HCT116 (cell line): Measurements from ENCODE around the gene AKT1. TPM values are rescaled to one million over a fixed set of nuclear protein-coding genes. Genes with fewer than 3 reads are reported as not detected.

Experiments used
- ATAC-seq: fragments of 200-7000 bp; cut with Tn5 transposase; 2 replicates; pipeline ENCODE4 v1.9.1; 2020; ENCODE audit warnings: mild to moderate bottlenecking, moderate library complexity
- BruUV-seq: library from RNA; stranded (reverse); fragments of 400-500 nt; replicated peaks from 2 replicates; lab custom pipeline; 2021; lab: Mats Ljungman, UMichigan
- CTCF ChIA-PET: fragments of 300-600 bp; sonication (Branson Sonifier 250); formaldehyde crosslinking; loops from one replicate; lab custom pipeline; 2021; ENCODE audit warnings: antibody characterized with exemption; lab: Charles Lee
- POLR2A ChIA-PET: fragments of 300-600, 350-600 bp; sonication (Branson Sonifier 250); formaldehyde crosslinking; loops from one replicate; lab custom pipeline; 2021; ENCODE audit warnings: antibody characterized with exemption; lab: Charles Lee
- RAD21 ChIA-PET, 2 experiments: fragments of 300-600 bp; sonication (Branson Sonifier 250); formaldehyde crosslinking; loops; one replicate each; lab custom pipeline; 2023; ENCODE audit warnings: low total read pairs in 2 of 2; ENCODE audit not compliant: uncharacterized antibody in 2 of 2, unreplicated experiment in 2 of 2, low non-redundant PET in 1 of 2; lab: Charles Lee
- DNase-seq: peaks from one replicate; pipeline ENCODE4 v3.0.0-alpha.2; 2010; ENCODE audit warnings: low read depth, low spot score
- H2AFZ ChIP-seq: fragments of 200-600 bp; shearing (Covaris generic), sonication (generic); 2 replicates; pipeline ENCODE4 v1.6.1; 2017; ENCODE audit warnings: low read depth, mixed run types, mixed read lengths, antibody characterized with exemption, low read length; ENCODE audit not compliant: poor library complexity, severe bottlenecking
- H3K27ac ChIP-seq: 2 replicates; pipeline ENCODE4 v1.5.1; 2012; ENCODE audit warnings: low read depth, low read length
- H3K27me3 ChIP-seq: fragments of 200-600 bp; sonication (generic); 2 replicates; pipeline ENCODE4 v1.6.1; 2016; ENCODE audit warnings: mixed run types, low read length, mixed read lengths; ENCODE audit not compliant: insufficient read depth
- H3K36me3 ChIP-seq, 2 experiments: fragments of 200-500 bp in 1 of 2; fragments of 200-600 bp in 1 of 2; sonication (Bioruptor generic) in 1 of 2; sonication (generic) in 1 of 2; 2 replicates each; pipeline versions ENCODE4 v1.5.1 to v1.6.1; 2014 to 2016; ENCODE audit warnings: low read length in 2 of 2, inconsistent platforms in 1 of 2, mixed read lengths in 1 of 2, mixed run types in 1 of 2; ENCODE audit not compliant: insufficient read depth in 2 of 2, control insufficient read depth in 1 of 2
- H3K4me1 ChIP-seq, 2 experiments: fragments of 200-600 bp in 1 of 2; sonication (generic) in 1 of 2; 2 replicates each; pipeline versions ENCODE4 v1.5.1 to v1.6.1; 2012 to 2017; ENCODE audit warnings: low read length in 2 of 2, inconsistent platforms in 1 of 2, mild to moderate bottlenecking in 1 of 2, mixed read lengths in 1 of 2, mixed run types in 1 of 2, moderate library complexity in 1 of 2; ENCODE audit not compliant: insufficient read depth in 2 of 2, control insufficient read depth in 1 of 2
- H3K4me2 ChIP-seq: fragments of 200-600 bp; sonication (generic); 2 replicates; pipeline ENCODE4 v1.6.1; 2017; ENCODE audit warnings: mixed run types, low read length, mixed read lengths
- H3K4me3 ChIP-seq, 2 experiments: fragments of 200-600 bp in 1 of 2; sonication (generic) in 1 of 2; replicated peaks in 1 of 2; 2 replicates each; pipeline ENCODE4 v1.5.1; 2011 to 2016; ENCODE audit warnings: low read length in 2 of 2, control low read depth in 1 of 2, low read depth in 1 of 2, mild to moderate bottlenecking in 1 of 2, mixed read lengths in 1 of 2, mixed run types in 1 of 2
- H3K79me2 ChIP-seq: fragments of 200-600 bp; sonication (generic); 2 replicates; pipeline ENCODE4 v1.6.1; 2017; ENCODE audit warnings: mild to moderate bottlenecking, mixed run types, low read length, moderate library complexity, mixed read lengths; ENCODE audit not compliant: insufficient read depth
- H3K9ac ChIP-seq: fragments of 200-600 bp; sonication (generic); 2 replicates; pipeline ENCODE4 v1.6.1; 2016; ENCODE audit warnings: low read length, mixed read lengths
- H3K9me2 ChIP-seq: fragments of 200-600 bp; sonication (generic), shearing (Covaris generic); 2 replicates; pipeline ENCODE4 v1.6.1; 2017; ENCODE audit warnings: mixed run types, mild to moderate bottlenecking, moderate library complexity; ENCODE audit not compliant: insufficient read depth
- H3K9me3 ChIP-seq, 2 experiments: fragments of 200-500 bp in 1 of 2; fragments of 200-600 bp in 1 of 2; sonication (Bioruptor generic) in 1 of 2; sonication (generic) in 1 of 2; 2 replicates each; pipeline ENCODE4 v1.6.1; 2014 to 2017; ENCODE audit warnings: low read length in 2 of 2, mixed read lengths in 2 of 2, inconsistent platforms in 1 of 2, low read depth in 1 of 2, mild to moderate bottlenecking in 1 of 2, mixed run types in 1 of 2, moderate library complexity in 1 of 2; ENCODE audit not compliant: control insufficient read depth in 1 of 2, insufficient read depth in 1 of 2
- H4K20me1 ChIP-seq: fragments of 200-600 bp; sonication (generic), shearing (Covaris generic); 2 replicates; pipeline ENCODE4 v1.6.1; 2017; ENCODE audit warnings: mixed run types, mild to moderate bottlenecking, moderate library complexity; ENCODE audit not compliant: insufficient read depth
- CBX3 ChIP-seq: IDR thresholded peaks from 2 replicates; pipeline ENCODE4 v1.6.1; 2012; ENCODE audit warnings: low read depth
- CEBPB ChIP-seq: IDR thresholded peaks from 2 replicates; pipeline ENCODE4 v1.6.1; 2012; ENCODE audit warnings: low read depth
- ELF1 ChIP-seq: IDR thresholded peaks from 2 replicates; pipeline ENCODE4 v1.6.1; 2012; ENCODE audit warnings: low read depth, borderline replicate concordance
- EZH2 ChIP-seq: fragments of 200-600 bp; sonication (generic); IDR thresholded peaks from 2 replicates; pipeline ENCODE4 v1.6.1; 2017; ENCODE audit warnings: antibody characterized with exemption, mixed run types
- FOSL1 ChIP-seq: IDR thresholded peaks from 2 replicates; pipeline ENCODE4 v1.6.1; 2012; ENCODE audit warnings: low read depth
- POLR2A ChIP-seq: IDR thresholded peaks from 2 replicates; pipeline ENCODE4 v1.7.0; 2011; ENCODE audit warnings: borderline replicate concordance; ENCODE audit not compliant: insufficient read depth, insufficient read length; ENCODE audit errors: extremely low read depth
- RAD21 ChIP-seq: IDR thresholded peaks from 2 replicates; pipeline ENCODE4 v1.6.1; 2012; ENCODE audit warnings: low read depth, mild to moderate bottlenecking
- SIN3A ChIP-seq: IDR thresholded peaks from 2 replicates; pipeline ENCODE4 v1.6.1; 2012; ENCODE audit warnings: low read depth
- SRF ChIP-seq: IDR thresholded peaks from 2 replicates; pipeline ENCODE4 v1.6.1; 2012; ENCODE audit warnings: low read depth
- YY1 ChIP-seq: IDR thresholded peaks from 2 replicates; pipeline ENCODE4 v1.6.1; 2011; ENCODE audit warnings: low read length, low read depth, moderate library complexity, mild to moderate bottlenecking; ENCODE audit not compliant: insufficient replicate concordance; ENCODE audit errors: extremely low read depth
- ZNF274 ChIP-seq: fragments of 200-500 bp; sonication (Bioruptor generic); IDR thresholded peaks from 2 replicates; pipeline ENCODE4 v1.6.1; 2014; ENCODE audit warnings: mild to moderate bottlenecking, low read depth, low read length, inconsistent platforms
- intact Hi-C: fragments of 100-400 bp; cut with micrococcal nuclease; formaldehyde crosslinking; loops from 2 replicates; pipeline ENCODE4 v1.10.0; 2022
- total RNA-seq: library from RNA; stranded (reverse); gene quantifications from one replicate; pipeline ENCODE4 v1.2.1, GENCODE V29; 2021; ENCODE audit not compliant: unreplicated experiment
- TF ChIP-seq, protein P1 (sequence below): IDR thresholded peaks from 2 replicates; pipeline ENCODE4 v1.6.1; 2012
- TF ChIP-seq, protein P2 (sequence below): IDR thresholded peaks from 2 replicates; pipeline ENCODE4 v1.6.1; 2012; ENCODE audit warnings: low read depth
- TF ChIP-seq, protein P3 (sequence below): IDR thresholded peaks from 2 replicates; pipeline ENCODE4 v1.6.1; 2011; ENCODE audit warnings: mild to moderate bottlenecking, low read length, moderate library complexity; ENCODE audit not compliant: insufficient replicate concordance; ENCODE audit errors: extremely low read depth

AKT1 gene
- total RNA-seq, 1 experiment from 2014 or later: 152 TPM

DNA sequence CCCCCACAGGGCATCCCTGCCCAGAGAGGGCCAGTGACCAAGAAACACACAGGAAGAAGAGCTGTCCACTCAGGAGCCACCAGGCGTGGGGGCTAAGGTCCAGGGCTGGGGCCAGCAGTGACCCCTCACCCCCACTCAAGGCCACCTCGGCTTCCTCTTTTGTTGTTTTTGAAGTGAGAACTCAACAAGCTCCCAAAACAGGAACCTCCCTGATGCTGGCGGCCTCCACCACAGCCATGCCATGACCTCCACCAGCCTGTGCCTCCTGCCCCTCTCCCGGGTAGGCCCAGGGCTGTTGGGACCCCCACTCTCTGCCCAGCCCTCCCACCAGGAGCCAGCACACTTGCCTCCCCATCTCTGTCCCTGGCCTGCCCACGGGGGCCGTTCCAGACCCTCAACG, 7.8 kb downstream of the AKT1 start:
- no peak for ATAC-seq
- H3K36me3 ChIP-seq: peaks cover 8 to 12% of the 10 kb centered on the region in 2 experiments
- no peak overlapping the region for H3K4me2 ChIP-seq
- H3K27me3 ChIP-seq: no peaks in the 10 kb centered on the region
- no peak for TF ChIP-seq SIN3A
- TF ChIP-seq, all 23 proteins: peak for 0
- Histone ChIP-seq H4K20me1 (no peaks in the 10 kb centered on the region), H2AFZ (no peak overlapping the region), H3K27ac (no peak overlapping the region; the same call in 1 of the 2 replicates), H3K9me3 (no peaks in the 10 kb centered on the region), H3K9me2 (no peaks in the 10 kb centered on the region), H3K4me3 (no peak overlapping the region), H3K9ac (no peak overlapping the region), H3K79me2 (peaks cover 65% of the 10 kb centered on the region), H3K4me1 (peaks cover 0 to 1% of the 10 kb centered on the region in 2 experiments; a peak in 1 of 4 replicates)
- DNase-seq: no peak
- intact Hi-C loops: no loop called here
- no TSS peak for BruUV-seq
- POLR2A ChIA-PET: no interaction called here
- CTCF ChIA-PET: no interaction called here
- RAD21 ChIA-PET: no interaction called here

DNA sequence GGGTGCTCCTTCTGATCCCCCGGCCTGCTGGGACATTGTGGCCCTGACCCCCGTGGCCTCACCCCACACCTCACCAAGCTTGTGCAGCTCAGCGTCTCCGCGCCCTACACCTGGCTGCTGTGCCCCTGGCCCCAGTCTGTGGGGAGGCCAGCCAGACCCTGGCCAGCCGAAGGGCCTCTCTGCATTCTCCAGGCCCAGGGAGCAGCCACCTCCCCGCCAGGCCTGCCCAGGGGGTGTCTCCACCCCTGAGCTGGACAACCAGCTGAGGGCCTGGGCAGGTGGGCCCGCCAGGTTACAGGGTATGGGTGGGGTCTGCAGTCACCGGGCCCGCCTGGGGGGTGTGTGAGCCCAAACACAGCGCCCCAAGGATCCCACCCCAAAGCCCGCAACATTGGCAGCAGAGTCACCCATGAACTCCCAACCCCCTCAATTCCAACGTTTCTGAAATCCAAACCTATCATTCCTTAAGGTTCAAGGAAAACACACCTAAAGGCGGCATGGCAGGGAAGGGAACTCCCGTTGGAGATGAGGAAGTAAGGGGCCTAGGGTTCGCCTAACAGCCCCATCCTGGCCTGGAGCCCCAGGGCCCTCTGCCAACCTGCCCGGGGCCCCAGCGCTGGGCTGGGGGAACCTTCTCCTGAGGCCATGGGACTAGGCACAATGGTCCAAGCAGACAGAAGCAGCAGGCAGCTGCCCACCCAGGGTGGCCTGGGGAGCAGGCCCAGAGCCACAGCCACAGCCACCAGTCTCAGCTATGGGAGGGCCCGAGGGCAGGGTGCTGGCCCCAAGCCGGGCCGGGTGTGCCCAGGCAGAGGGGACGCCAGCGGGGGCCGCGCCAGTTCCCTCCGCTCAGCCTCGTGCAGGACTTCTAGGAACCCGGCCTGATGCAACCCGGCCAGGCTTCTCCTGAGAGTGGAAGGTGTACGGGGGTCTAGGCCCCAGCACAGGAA, 8.5 kb downstream of the AKT1 start:
- ChIA-PET CTCF (no interaction called here), POLR2A (no interaction called here), RAD21 (no interaction called here)
- Histone ChIP-seq H3K4me3 (no peak overlapping the region), H4K20me1 (no peaks in the 10 kb centered on the region), H2AFZ (no peak overlapping the region), H3K9ac (no peak overlapping the region), H3K9me2 (no peaks in the 10 kb centered on the region), H3K4me1 (no peaks in the 10 kb centered on the region), H3K9me3 (no peaks in the 10 kb centered on the region), H3K79me2 (peaks cover 58% of the 10 kb centered on the region), H3K36me3 (peaks cover 8 to 12% of the 10 kb centered on the region in 2 experiments), H3K27ac (no peak overlapping the region), H3K4me2 (no peak overlapping the region), H3K27me3 (no peaks in the 10 kb centered on the region)
- DNase-seq (no peak), ATAC-seq (no peak)
- intact Hi-C loops: no loop called here
- BruUV-seq: no TSS peak
- TF ChIP-seq ZNF274 (no peak), SRF (no peak), EZH2 (no peak), CBX3 (no peak), FOSL1 (no peak), ELF1 (no peak), CEBPB (no peak), YY1 (no peak), RAD21 (no peak), POLR2A (no peak)
- TF ChIP-seq, protein P1, sequence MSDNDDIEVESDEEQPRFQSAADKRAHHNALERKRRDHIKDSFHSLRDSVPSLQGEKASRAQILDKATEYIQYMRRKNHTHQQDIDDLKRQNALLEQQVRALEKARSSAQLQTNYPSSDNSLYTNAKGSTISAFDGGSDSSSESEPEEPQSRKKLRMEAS: no peak
- TF ChIP-seq, protein P2, sequence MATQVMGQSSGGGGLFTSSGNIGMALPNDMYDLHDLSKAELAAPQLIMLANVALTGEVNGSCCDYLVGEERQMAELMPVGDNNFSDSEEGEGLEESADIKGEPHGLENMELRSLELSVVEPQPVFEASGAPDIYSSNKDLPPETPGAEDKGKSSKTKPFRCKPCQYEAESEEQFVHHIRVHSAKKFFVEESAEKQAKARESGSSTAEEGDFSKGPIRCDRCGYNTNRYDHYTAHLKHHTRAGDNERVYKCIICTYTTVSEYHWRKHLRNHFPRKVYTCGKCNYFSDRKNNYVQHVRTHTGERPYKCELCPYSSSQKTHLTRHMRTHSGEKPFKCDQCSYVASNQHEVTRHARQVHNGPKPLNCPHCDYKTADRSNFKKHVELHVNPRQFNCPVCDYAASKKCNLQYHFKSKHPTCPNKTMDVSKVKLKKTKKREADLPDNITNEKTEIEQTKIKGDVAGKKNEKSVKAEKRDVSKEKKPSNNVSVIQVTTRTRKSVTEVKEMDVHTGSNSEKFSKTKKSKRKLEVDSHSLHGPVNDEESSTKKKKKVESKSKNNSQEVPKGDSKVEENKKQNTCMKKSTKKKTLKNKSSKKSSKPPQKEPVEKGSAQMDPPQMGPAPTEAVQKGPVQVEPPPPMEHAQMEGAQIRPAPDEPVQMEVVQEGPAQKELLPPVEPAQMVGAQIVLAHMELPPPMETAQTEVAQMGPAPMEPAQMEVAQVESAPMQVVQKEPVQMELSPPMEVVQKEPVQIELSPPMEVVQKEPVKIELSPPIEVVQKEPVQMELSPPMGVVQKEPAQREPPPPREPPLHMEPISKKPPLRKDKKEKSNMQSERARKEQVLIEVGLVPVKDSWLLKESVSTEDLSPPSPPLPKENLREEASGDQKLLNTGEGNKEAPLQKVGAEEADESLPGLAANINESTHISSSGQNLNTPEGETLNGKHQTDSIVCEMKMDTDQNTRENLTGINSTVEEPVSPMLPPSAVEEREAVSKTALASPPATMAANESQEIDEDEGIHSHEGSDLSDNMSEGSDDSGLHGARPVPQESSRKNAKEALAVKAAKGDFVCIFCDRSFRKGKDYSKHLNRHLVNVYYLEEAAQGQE: no peak
- TF ChIP-seq, protein P3, sequence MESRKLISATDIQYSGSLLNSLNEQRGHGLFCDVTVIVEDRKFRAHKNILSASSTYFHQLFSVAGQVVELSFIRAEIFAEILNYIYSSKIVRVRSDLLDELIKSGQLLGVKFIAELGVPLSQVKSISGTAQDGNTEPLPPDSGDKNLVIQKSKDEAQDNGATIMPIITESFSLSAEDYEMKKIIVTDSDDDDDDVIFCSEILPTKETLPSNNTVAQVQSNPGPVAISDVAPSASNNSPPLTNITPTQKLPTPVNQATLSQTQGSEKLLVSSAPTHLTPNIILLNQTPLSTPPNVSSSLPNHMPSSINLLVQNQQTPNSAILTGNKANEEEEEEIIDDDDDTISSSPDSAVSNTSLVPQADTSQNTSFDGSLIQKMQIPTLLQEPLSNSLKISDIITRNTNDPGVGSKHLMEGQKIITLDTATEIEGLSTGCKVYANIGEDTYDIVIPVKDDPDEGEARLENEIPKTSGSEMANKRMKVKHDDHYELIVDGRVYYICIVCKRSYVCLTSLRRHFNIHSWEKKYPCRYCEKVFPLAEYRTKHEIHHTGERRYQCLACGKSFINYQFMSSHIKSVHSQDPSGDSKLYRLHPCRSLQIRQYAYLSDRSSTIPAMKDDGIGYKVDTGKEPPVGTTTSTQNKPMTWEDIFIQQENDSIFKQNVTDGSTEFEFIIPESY: no peak
